B cell (primary cell): ENCODE data around the gene PHLDA3. TPM values are rescaled to one million over a fixed set of nuclear protein-coding genes. Genes with fewer than 3 reads are reported as not detected.
A peak's percentile ranks its signal among the peaks of the same experiment; 100 is the strongest.

Source experiments
- ATAC-seq: fragments of 200-7000 bp; cut with Tn5 transposase; one replicate; pipeline ENCODE4 v1.10.0; 2021; ENCODE audit warnings: low read depth, mild to moderate bottlenecking, moderate number of reproducible peaks, moderate library complexity
- CTCF ChIA-PET: fragments of 350-600 bp; sonication (Branson Sonifier 250); formaldehyde crosslinking; loops from one replicate; lab custom pipeline; 2021; ENCODE audit warnings: antibody characterized with exemption, inconsistent platforms; lab: Charles Lee
- POLR2A ChIA-PET: fragments of 350-600 bp; sonication (Branson Sonifier 250); formaldehyde crosslinking; loops from one replicate; lab custom pipeline; 2021; ENCODE audit warnings: antibody characterized with exemption; lab: Charles Lee
- DNase-seq: peaks from one replicate; pipeline ENCODE4 v3.0.0; 2013
- H2AFZ ChIP-seq: 2 replicates; pipeline ENCODE4 v1.6.1; 2012; ENCODE audit warnings: mild to moderate bottlenecking, low read depth, low read length; ENCODE audit not compliant: insufficient read depth, poor library complexity, severe bottlenecking
- H3K27ac ChIP-seq, 2 donors: 1 replicate in 1 of 2; 2 replicates in 1 of 2; pipeline ENCODE4 v1.5.1; 2012 to 2013; ENCODE audit warnings: low read length in 2 of 2, mild to moderate bottlenecking in 2 of 2, moderate library complexity in 1 of 2
- H3K27me3 ChIP-seq, 4 experiments: fragments of 200-600 bp in 1 of 4; sonication (generic) in 1 of 4; replicated peaks in 1 of 4; 1 replicate in 2 of 4; 2 replicates in 2 of 4; pipeline versions ENCODE4 v1.6.1 to v1.7.0; 2013 to 2016; ENCODE audit warnings: low read length in 3 of 4, mild to moderate bottlenecking in 2 of 4, mixed read lengths in 1 of 4, moderate library complexity in 1 of 4; ENCODE audit not compliant: insufficient read depth in 4 of 4, control insufficient read depth in 3 of 4; ENCODE audit errors: control extremely low read depth in 1 of 4
- H3K36me3 ChIP-seq, 2 experiments: replicated peaks in 1 of 2; 1 replicate in 1 of 2; 2 replicates in 1 of 2; pipeline versions ENCODE4 v1.6.1 to v1.7.1; 2013; ENCODE audit warnings: low read length in 1 of 2; ENCODE audit not compliant: insufficient read depth in 2 of 2, control insufficient read depth in 1 of 2; ENCODE audit errors: control extremely low read depth in 1 of 2, extremely low read depth in 1 of 2
- H3K4me1 ChIP-seq, 2 donors: fragments of 200-600 bp in 1 of 2; sonication (generic) in 1 of 2; 1 replicate in 1 of 2; 2 replicates in 1 of 2; pipeline versions ENCODE4 v1.5.1 to v1.6.1; 2013 to 2017; ENCODE audit warnings: low read length in 2 of 2; ENCODE audit not compliant: control insufficient read depth in 2 of 2, insufficient read depth in 2 of 2
- H3K4me2 ChIP-seq: replicated peaks from 2 replicates; pipeline ENCODE3; 2012; ENCODE audit warnings: mild to moderate bottlenecking, low read depth, low read length; ENCODE audit not compliant: poor library complexity, severe bottlenecking
- H3K4me3 ChIP-seq, 5 experiments: fragments of 200-600 bp in 1 of 5; sonication (generic) in 1 of 5; 1 replicate in 3 of 5; 2 replicates in 2 of 5; pipeline versions ENCODE4 v1.5.1 to v1.7.0; 2011 to 2016; ENCODE audit warnings: low read length in 4 of 5, mild to moderate bottlenecking in 4 of 5, low read depth in 2 of 5, control low read depth in 1 of 5, moderate library complexity in 1 of 5; ENCODE audit not compliant: insufficient read depth in 1 of 5; ENCODE audit errors: control extremely low read depth in 1 of 5, extremely low read depth in 1 of 5
- H3K79me2 ChIP-seq: fragments of 200-600 bp; sonication (generic); one replicate; pipeline ENCODE4 v1.6.0; 2016; ENCODE audit warnings: low read length; ENCODE audit not compliant: control insufficient read depth, insufficient read depth
- H3K9ac ChIP-seq: fragments of 200-600 bp; sonication (generic); 2 replicates; pipeline ENCODE4 v1.6.1; 2017; ENCODE audit warnings: mild to moderate bottlenecking, low read length, moderate library complexity
- H3K9me3 ChIP-seq, 3 donors: one replicate each; pipeline versions ENCODE4 v1.6.1 to v1.7.1; 2013; ENCODE audit warnings: low read length in 2 of 3; ENCODE audit not compliant: control insufficient read depth in 2 of 3, insufficient read depth in 1 of 3; ENCODE audit errors: control extremely low read depth in 1 of 3
- H4K20me1 ChIP-seq: 2 replicates; pipeline ENCODE4 v1.6.0; 2012; ENCODE audit warnings: mild to moderate bottlenecking, low read length; ENCODE audit not compliant: insufficient read depth, control insufficient read depth, poor library complexity, severe bottlenecking
- H3K27ac Mint-ChIP-seq: one replicate; pipeline ENCODE4 v1.8.0; 2021; ENCODE audit warnings: mixed read lengths
- H3K27me3 Mint-ChIP-seq: one replicate; pipeline ENCODE4 v1.8.0; 2021; ENCODE audit warnings: mixed read lengths
- H3K4me1 Mint-ChIP-seq: one replicate; pipeline ENCODE4 v1.8.0; 2021; ENCODE audit warnings: mixed read lengths
- H3K4me3 Mint-ChIP-seq: one replicate; pipeline ENCODE4 v1.8.0; 2021; ENCODE audit warnings: mixed read lengths
- H3K9me3 Mint-ChIP-seq: one replicate; pipeline ENCODE4 v1.8.0; 2022; ENCODE audit warnings: mixed read lengths; ENCODE audit not compliant: insufficient read depth
- EZH2 ChIP-seq: IDR thresholded peaks from 2 replicates; pipeline ENCODE4 v1.6.1; 2012; ENCODE audit warnings: borderline replicate concordance, low read depth, mild to moderate bottlenecking, moderate library complexity, low read length; ENCODE audit not compliant: insufficient read depth, poor library complexity, severe bottlenecking
- WGBS: methylation state at CpG from one replicate; pipeline ENCODE4 v1.1.5; 2013; ENCODE audit warnings: missing lambda C conversion rate; ENCODE audit not compliant: insufficient coverage; 5-methylcytosine and 5-hydroxymethylcytosine counted together
- intact Hi-C: fragments of 100-400 bp; cut with micrococcal nuclease; formaldehyde crosslinking; loops from one replicate; pipeline ENCODE4 v1.10.0; 2022
- polyA plus RNA-seq: library from polyadenylated mRNA; depleted of rRNA; stranded (reverse); fragments of >200 nt; gene quantifications from 2 replicates; pipeline ENCODE4 v1.2.3, GENCODE V29; 2012
- total RNA-seq, 2 donors: library from RNA; stranded (reverse); fragments of 120-200 nt in 1 of 2; gene quantifications; 1 replicate in 1 of 2; 2 replicates in 1 of 2; pipeline versions ENCODE4 v1.2.3 to v1.2.4, GENCODE V29; 2013 to 2022
- TF ChIP-seq, protein P1 (sequence below): fragments of 200-600 bp; IDR thresholded peaks from one replicate; pipeline ENCODE4 v1.8.0; 2022; ENCODE audit warnings: antibody characterized with exemption, mild to moderate bottlenecking

Gene PHLDA3
- total and polyA plus RNA-seq, 2 donors (not counting 1 experiment from before 2014, with no cell fraction given): 0.20 to 0.30 TPM

DNA sequence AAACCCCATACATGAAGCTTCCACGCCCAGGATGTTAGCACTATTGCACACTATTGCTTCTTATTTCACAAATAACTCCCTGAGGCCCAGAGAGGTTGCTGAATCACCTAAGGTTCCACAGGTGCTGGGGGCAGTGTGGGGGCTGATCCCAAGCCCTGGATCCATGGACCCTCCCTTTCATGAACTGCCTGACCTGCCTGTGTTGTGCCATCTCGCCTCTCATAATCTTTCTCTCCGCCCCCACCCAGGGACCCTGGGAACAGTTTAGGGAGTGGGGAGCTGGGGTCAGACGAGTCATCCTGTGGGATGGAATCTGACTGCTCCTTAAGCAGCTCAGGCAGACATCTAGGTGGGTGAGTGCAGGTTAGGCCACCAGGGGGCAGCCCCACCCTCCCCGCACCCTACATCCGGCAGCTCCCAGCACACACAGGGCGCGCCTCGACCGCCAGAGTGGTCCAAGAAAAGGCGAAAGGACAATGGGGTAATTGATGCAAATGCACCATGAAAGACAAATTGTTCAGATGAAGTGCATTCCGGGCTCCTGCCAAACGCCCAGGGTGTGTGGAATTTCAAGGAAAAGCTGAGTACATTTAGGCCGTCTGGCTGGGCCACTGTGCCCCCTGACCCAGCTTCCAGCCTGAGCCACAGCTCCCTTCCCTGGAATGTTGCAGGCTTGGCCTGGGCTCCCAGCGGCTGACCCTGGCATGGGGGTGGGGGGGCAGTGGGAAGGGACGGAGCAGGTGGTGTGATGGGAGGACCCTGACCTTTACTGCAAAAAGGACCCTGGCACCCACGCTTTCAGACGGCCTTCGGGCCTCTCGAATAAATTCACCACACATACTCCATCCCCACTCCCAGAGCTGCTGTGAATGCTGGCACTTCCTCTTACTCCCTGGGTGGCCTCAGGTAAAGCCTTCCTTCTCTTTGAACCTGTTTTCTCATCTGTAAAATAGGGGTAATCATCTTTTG lies 20.8 kb downstream of the PHLDA3 start:
- POLR2A ChIA-PET: no interaction called here
- Mint-ChIP-seq H3K27ac (no peak overlapping the region), H3K4me1 (peaks cover 4% of the 10 kb centered on the region), H3K9me3 (no peaks in the 10 kb centered on the region), H3K4me3 (no peak overlapping the region), H3K27me3 (peaks cover 22% of the 10 kb centered on the region)
- ATAC-seq: peak; percentile 70
- H4K20me1 ChIP-seq: no peaks in the 10 kb centered on the region
- H3K4me1 ChIP-seq: peaks cover 9 to 17% of the 10 kb centered on the region in 2 donors
- H3K36me3 ChIP-seq: no peaks in the 10 kb centered on the region
- CTCF ChIA-PET: interaction anchor here (0.5 to 8.0 kb wide), 16 partner anchors 8 to 402 kb away, joined by 3 to 104 read pairs (median 4); no protein-coding TSS in a partner anchor
- peaks cover 0 to 9% (median 1%) of the 10 kb centered on the region in 4 experiments for H3K27me3 ChIP-seq
- peak overlapping the region; percentile 34 for H2AFZ ChIP-seq
- H3K9me3 ChIP-seq: peaks cover 0 to 5% (median 0%) of the 10 kb centered on the region in 3 donors
- no peak overlapping the region for H3K4me3 ChIP-seq
- no peak for TF ChIP-seq EZH2
- TF ChIP-seq, protein P1, sequence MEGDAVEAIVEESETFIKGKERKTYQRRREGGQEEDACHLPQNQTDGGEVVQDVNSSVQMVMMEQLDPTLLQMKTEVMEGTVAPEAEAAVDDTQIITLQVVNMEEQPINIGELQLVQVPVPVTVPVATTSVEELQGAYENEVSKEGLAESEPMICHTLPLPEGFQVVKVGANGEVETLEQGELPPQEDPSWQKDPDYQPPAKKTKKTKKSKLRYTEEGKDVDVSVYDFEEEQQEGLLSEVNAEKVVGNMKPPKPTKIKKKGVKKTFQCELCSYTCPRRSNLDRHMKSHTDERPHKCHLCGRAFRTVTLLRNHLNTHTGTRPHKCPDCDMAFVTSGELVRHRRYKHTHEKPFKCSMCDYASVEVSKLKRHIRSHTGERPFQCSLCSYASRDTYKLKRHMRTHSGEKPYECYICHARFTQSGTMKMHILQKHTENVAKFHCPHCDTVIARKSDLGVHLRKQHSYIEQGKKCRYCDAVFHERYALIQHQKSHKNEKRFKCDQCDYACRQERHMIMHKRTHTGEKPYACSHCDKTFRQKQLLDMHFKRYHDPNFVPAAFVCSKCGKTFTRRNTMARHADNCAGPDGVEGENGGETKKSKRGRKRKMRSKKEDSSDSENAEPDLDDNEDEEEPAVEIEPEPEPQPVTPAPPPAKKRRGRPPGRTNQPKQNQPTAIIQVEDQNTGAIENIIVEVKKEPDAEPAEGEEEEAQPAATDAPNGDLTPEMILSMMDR: peak; percentile 75
- peak overlapping the region; percentile 5 for H3K4me2 ChIP-seq
- H3K9ac ChIP-seq: no peak overlapping the region
- H3K27ac ChIP-seq: no peak overlapping the region
- peak; percentile 68 for DNase-seq
- 56% methylated on average over 8 of the region's 20 CpGs for WGBS
- no peaks in the 10 kb centered on the region for H3K79me2 ChIP-seq
- intact Hi-C loops: loop anchor here (1.0 to 10.0 kb wide), 3 partner anchors 34 to 347 kb away; no protein-coding TSS in a partner anchor
